Left lung (tissue), 10 donors: ENCODE measurements around the gene NR1D1. TPM values are rescaled to one million over a fixed set of nuclear protein-coding genes. Genes with fewer than 3 reads are reported as not detected.

Experiments
- ATAC-seq: fragments of 200-7000 bp; cut with Tn5 transposase; one replicate; pipeline ENCODE4 v1.9.1; 2020; ENCODE audit warnings: moderate library complexity
- DNase-seq, 4 donors: peaks; one replicate each; pipeline ENCODE4 v3.0.0-alpha.2; 2013 to 2020
- H3K27ac ChIP-seq, 2 donors: fragments of 200-600 bp; sonication (generic) in 1 of 2; one replicate each; pipeline versions ENCODE4 v1.5.0 to v1.8.0; 2020 to 2021
- H3K27me3 ChIP-seq, 2 donors: fragments of 200-600 bp; sonication (generic) in 1 of 2; one replicate each; pipeline versions ENCODE4 v1.5.0 to v1.8.0; 2020 to 2021
- H3K36me3 ChIP-seq, 2 donors: fragments of 200-600 bp; sonication (generic) in 1 of 2; one replicate each; pipeline versions ENCODE4 v1.5.0 to v1.8.0; 2020 to 2021
- H3K4me1 ChIP-seq, 2 donors: fragments of 200-600 bp; one replicate each; pipeline ENCODE4 v1.8.0; 2021
- H3K4me3 ChIP-seq, 2 donors: fragments of 200-600 bp; sonication (generic) in 1 of 2; one replicate each; pipeline versions ENCODE4 v1.5.0 to v1.8.0; 2020 to 2021; ENCODE audit warnings: mild to moderate bottlenecking in 1 of 2
- H3K9me3 ChIP-seq, 2 donors: fragments of 200-600 bp; sonication (generic) in 1 of 2; one replicate each; pipeline versions ENCODE4 v1.5.0 to v1.8.0; 2020 to 2021
- CTCF ChIP-seq, 2 donors: fragments of 200-600 bp; sonication (generic) in 1 of 2; IDR thresholded peaks; one replicate each; pipeline versions ENCODE4 v1.5.0 to v1.8.0; 2021; ENCODE audit warnings: antibody characterized with exemption in 2 of 2
- intact Hi-C, 2 donors: fragments of 100-400 bp; cut with DNase I; formaldehyde crosslinking; loops; one replicate each; pipeline versions ENCODE4 v1.11.2 to v1.14.2; 2022
- polyA plus RNA-seq, 6 donors: library from polyadenylated mRNA; unstranded; fragments of 120-200 nt; gene quantifications; one replicate each; pipeline ENCODE4 v1.2.1, GENCODE V29; 2013; ENCODE audit not compliant: insufficient read length in 6 of 6
- total RNA-seq, 2 donors: library from RNA; stranded (reverse); fragmentation: NEBNext Ultra II Directional; extraction: Animal tissue kit (Norgen Biotek cat#: 25700); gene quantifications; one replicate each; pipeline ENCODE4 v1.2.1, GENCODE V29; 2021
- donor health status: DM: no; HTN: yes; CAD: no.
- donor health status: DM: no; HTN: no; CAD: no.

The NR1D1 gene
- total and polyA plus RNA-seq, 8 donors = 3.0 to 11.4 (median 4.1) TPM

GRCh38 chr17:40111221-40112128 is 11.1 kb upstream of the NR1D1 start:
- H3K4me1 ChIP-seq = peaks cover 60 to 77% of the 10 kb centered on the region in 2 donors
- intact Hi-C loops = loop anchor here in 1 of 2 donors (10.0 kb wide), 1 partner anchor 63 kb away; the partner anchor contains the start of gene RAPGEFL1

GRCh38 chr17:40110026-40110845 is 9.8 kb upstream of the NR1D1 start:
- Histone ChIP-seq H3K36me3 (no peaks in the 10 kb centered on the region), H3K4me3 (no peak overlapping the region), H3K4me1 (peaks cover 62 to 89% of the 10 kb centered on the region in 2 donors), H3K27ac (peak overlapping the region; percentile 79 to 92), H3K27me3 (no peaks in the 10 kb centered on the region), H3K9me3 (no peaks in the 10 kb centered on the region)
- peak in 1 of 4 donors; percentile 22 for DNase-seq
- intact Hi-C loops = loop anchor here in 1 of 2 donors (10.0 kb wide), 1 partner anchor 65 kb away; the partner anchor contains the start of gene RAPGEFL1
- no peak for TF ChIP-seq CTCF (IDR thresholded peaks at IDR 0.05)
- ATAC-seq = no peak

More at GRCh38 chr17:40111221-40112128, 11.1 kb upstream of the NR1D1 start:
- no peaks in the 10 kb centered on the region for H3K36me3 ChIP-seq
- no peak overlapping the region for H3K4me3 ChIP-seq
- no peaks in the 10 kb centered on the region for H3K27me3 ChIP-seq
- DNase-seq = peak in 3 of 4 donors; percentile 89 to 97 (median 95)
- TF ChIP-seq CTCF (IDR thresholded peaks at IDR 0.05) = peak; percentile 85 to 90
- ATAC-seq = peak; percentile 75
- H3K27ac ChIP-seq = peak overlapping the region; percentile 79 to 92
- no peaks in the 10 kb centered on the region for H3K9me3 ChIP-seq

- no peak for TF ChIP-seq CTCF (IDR thresholded peaks at IDR 0.05)
- H3K36me3 ChIP-seq = no peaks in the 10 kb centered on the region
- H3K4me1 ChIP-seq = peaks cover 62 to 97% of the 10 kb centered on the region in 2 donors
- H3K4me3 ChIP-seq = no peak overlapping the region
- intact Hi-C loops = no loop called here
- DNase-seq (no peak), ATAC-seq (no peak)
- peak overlapping the region; percentile 92 for H3K27ac ChIP-seq
- no peaks in the 10 kb centered on the region for H3K9me3 ChIP-seq
- no peaks in the 10 kb centered on the region for H3K27me3 ChIP-seq
Measured at GRCh38 chr17:40108970-40109824, 8.8 kb upstream of the NR1D1 start.

GRCh38 chr17:40107522-40108174 is 7.3 kb upstream of the NR1D1 start:
- intact Hi-C loops = no loop called here

More at GRCh38 chr17:40107522-40108174, 7.3 kb upstream of the NR1D1 start:
- no peak for DNase-seq
- Histone ChIP-seq H3K36me3 (no peaks in the 10 kb centered on the region), H3K27ac (peak overlapping the region; percentile 92), H3K4me1 (peaks cover 59 to 99% of the 10 kb centered on the region in 2 donors), H3K4me3 (no peak overlapping the region), H3K9me3 (no peaks in the 10 kb centered on the region), H3K27me3 (no peaks in the 10 kb centered on the region)
- TF ChIP-seq CTCF (IDR thresholded peaks at IDR 0.05) = no peak
- ATAC-seq = no peak
